PC-9 (cell line): ENCODE results near the gene AKR7A3. TPM values are rescaled to one million over a fixed set of nuclear protein-coding genes. Genes with fewer than 3 reads are reported as not detected.
A peak's percentile ranks its signal among the peaks of the same experiment; 100 is the strongest.

Experiments
- BruUV-seq: library from RNA; stranded (reverse); fragments of 400-500 nt; replicated peaks from 2 replicates; lab custom pipeline; 2021; lab: Mats Ljungman, UMichigan
- CTCF ChIA-PET: fragments of 300-600 bp; sonication (Branson Sonifier 250); formaldehyde crosslinking; loops from one replicate; lab custom pipeline; 2022; ENCODE audit warnings: antibody characterized with exemption; lab: Charles Lee
- POLR2A ChIA-PET: fragments of 300-600 bp; sonication (Branson Sonifier 250); formaldehyde crosslinking; loops from one replicate; lab custom pipeline; 2022; ENCODE audit warnings: antibody characterized with exemption; ENCODE audit not compliant: unreplicated experiment; lab: Charles Lee
- DNase-seq, 2 experiments: peaks; one replicate each; pipeline versions ENCODE4 v3.0.0 to v3.0.0-alpha.2; 2015 to 2022; ENCODE audit warnings: mixed read lengths in 1 of 2
- H2AFZ ChIP-seq: fragments of 200-600 bp; sonication (generic); 2 replicates; pipeline ENCODE4 v1.8.1; 2017; ENCODE audit warnings: antibody characterized with exemption
- H3F3A ChIP-seq: fragments of 200-600 bp; sonication (generic); 2 replicates; pipeline ENCODE4 v1.8.1; 2017; ENCODE audit warnings: antibody characterized with exemption, mild to moderate bottlenecking, low read depth; ENCODE audit not compliant: insufficient read depth
- H3K27ac ChIP-seq: fragments of 200-600 bp; sonication (generic); 2 replicates; pipeline ENCODE4 v1.6.1; 2016; ENCODE audit warnings: mixed run types
- H3K27me3 ChIP-seq: fragments of 200-600 bp; sonication (generic); 2 replicates; pipeline ENCODE4 v1.6.1; 2016; ENCODE audit warnings: low read depth, mixed run types; ENCODE audit not compliant: insufficient read depth
- H3K36me3 ChIP-seq: fragments of 200-600 bp; sonication (generic); 2 replicates; pipeline ENCODE4 v1.6.1; 2016; ENCODE audit warnings: low read depth, mixed run types
- H3K4me1 ChIP-seq: fragments of 200-600 bp; sonication (generic); replicated peaks from 2 replicates; pipeline ENCODE4 v1.6.1; 2016; ENCODE audit warnings: mixed run types; ENCODE audit not compliant: insufficient read depth
- H3K4me2 ChIP-seq: fragments of 200-600 bp; sonication (generic); 2 replicates; pipeline ENCODE4 v1.6.1; 2017; ENCODE audit warnings: mixed run types
- H3K4me3 ChIP-seq: fragments of 200-600 bp; sonication (generic); 2 replicates; pipeline ENCODE4 v1.6.1; 2016; ENCODE audit warnings: mixed run types
- H3K79me2 ChIP-seq: fragments of 200-600 bp; sonication (generic); 2 replicates; pipeline ENCODE4 v1.6.1; 2017; ENCODE audit warnings: low read depth, mixed run types
- H3K9me2 ChIP-seq: fragments of 200-600 bp; sonication (generic); 2 replicates; pipeline ENCODE4 v1.8.1; 2017; ENCODE audit warnings: mild to moderate bottlenecking; ENCODE audit not compliant: insufficient read depth
- H3K9me3 ChIP-seq: fragments of 200-600 bp; sonication (generic); 2 replicates; pipeline ENCODE4 v1.8.1; 2016; ENCODE audit warnings: low read depth; ENCODE audit not compliant: insufficient read depth
- H4K20me1 ChIP-seq: fragments of 200-600 bp; sonication (generic); 2 replicates; pipeline ENCODE4 v1.8.1; 2017; ENCODE audit not compliant: insufficient read depth
- CTCF ChIP-seq: fragments of 200-600 bp; sonication (generic); conservative IDR thresholded peaks from 2 replicates; pipeline ENCODE4 v1.6.1; 2017; ENCODE audit warnings: mixed run types, antibody characterized with exemption, mild to moderate bottlenecking, moderate library complexity
- EZH2 ChIP-seq: fragments of 200-600 bp; sonication (generic); IDR thresholded peaks from 2 replicates; pipeline ENCODE4 v1.8.0; 2017; ENCODE audit warnings: antibody characterized with exemption, low read depth
- intact Hi-C: fragments of 100-400 bp; cut with micrococcal nuclease; formaldehyde crosslinking; loops from one replicate; pipeline ENCODE4 v1.10.0; 2022; ENCODE audit not compliant: unreplicated experiment
- total RNA-seq: library from RNA; stranded (reverse); gene quantifications from 2 replicates; pipeline ENCODE4 v1.2.3, GENCODE V29; 2021

Gene AKR7A3
- total RNA-seq, 1 experiment from 2014 or later: 1.9 TPM

- POLR2A ChIA-PET: no interaction called here
- H3K4me1 ChIP-seq: peaks cover 16% of the 10 kb centered on the region
- H3K4me3 ChIP-seq: no peak overlapping the region
- no peak overlapping the region for H3K27ac ChIP-seq
- H3K4me2 ChIP-seq: no peak overlapping the region; the same call in 1 of the 2 replicates
- peaks cover 59% of the 10 kb centered on the region for H3K79me2 ChIP-seq
- TF ChIP-seq CTCF (no peak), EZH2 (no peak)
- CTCF ChIA-PET: no interaction called here
- intact Hi-C loops: loop anchor here (5.0 kb wide), 2 partner anchors 58 to 398 kb away; partner anchors contain the start of genes AKR7A2 and SLC66A1
- H3K36me3 ChIP-seq: no peaks in the 10 kb centered on the region
- no peaks in the 10 kb centered on the region; the same call in 1 of the 2 replicates for H3F3A ChIP-seq
- H3K9me2 ChIP-seq: no peaks in the 10 kb centered on the region
- peaks cover 21% of the 10 kb centered on the region for H4K20me1 ChIP-seq
- H3K27me3 ChIP-seq: no peaks in the 10 kb centered on the region
- no peak for DNase-seq
- H3K9me3 ChIP-seq: no peaks in the 10 kb centered on the region
- no TSS peak for BruUV-seq
- H2AFZ ChIP-seq: no peak overlapping the region
Measured at GRCh38 chr1:19254416-19254815, 34.2 kb downstream of the AKR7A3 start.

GRCh38 chr1:19251305-19252196, 37.0 kb downstream of the AKR7A3 start, which contains the start of the genes EMC1 and MRTO4:
EMC1 (minus strand) TSS chr1:19251524; CDS start chr1:19251509, 15 bp downstream.
MRTO4 (plus strand) TSS chr1:19251805; CDS start chr1:19251836, 31 bp downstream.
- no peaks in the 10 kb centered on the region; the same call in 1 of the 2 replicates for H3F3A ChIP-seq
- CTCF ChIA-PET: interaction anchor here (0.6 to 0.7 kb wide), 2 partner anchors 12 to 60 kb away, joined by 3 to 4 read pairs; no protein-coding TSS in a partner anchor
- H3K4me1 ChIP-seq: peaks cover 16% of the 10 kb centered on the region
- no peaks in the 10 kb centered on the region for H3K36me3 ChIP-seq
- peak within 1 kb of the TSS; percentile 82 for H3K4me3 ChIP-seq
- H3K79me2 ChIP-seq: peaks cover 73% of the 10 kb centered on the region
- TSS peak; percentile 34 for BruUV-seq
- H3K9me3 ChIP-seq: no peaks in the 10 kb centered on the region
- TF ChIP-seq CTCF (no peak), EZH2 (no peak)
- H3K27me3 ChIP-seq: no peaks in the 10 kb centered on the region
- no peaks in the 10 kb centered on the region for H3K9me2 ChIP-seq
- H3K27ac ChIP-seq: peak within 1 kb of the TSS; percentile 70
- peak within 1 kb of the TSS; percentile 99 for H2AFZ ChIP-seq
- peaks cover 21% of the 10 kb centered on the region for H4K20me1 ChIP-seq
- POLR2A ChIA-PET: interaction anchor here (0.5 to 0.7 kb wide), 2 partner anchors 11 to 236 kb away, joined by 3 to 4 read pairs; no protein-coding TSS in a partner anchor
- peak within 1 kb of the TSS; percentile 95 for H3K4me2 ChIP-seq
- peak; percentile 60 to 85 for DNase-seq
- intact Hi-C loops: loop anchor here (5.0 kb wide), 2 partner anchors 61 to 401 kb away; partner anchors contain the start of genes AKR7A2 and SLC66A1

- TSS peak; percentile 70 for BruUV-seq
- ChIA-PET POLR2A (interaction anchor here (0.7 kb wide), 1 partner anchor 237 kb away, joined by 4 read pairs; no protein-coding TSS in a partner anchor), CTCF (no interaction called here)
- no peak for DNase-seq
- peak overlapping the region; percentile 82 for H3K4me3 ChIP-seq
- no peaks in the 10 kb centered on the region for H3F3A ChIP-seq
- H3K9me2 ChIP-seq: no peaks in the 10 kb centered on the region
- peak overlapping the region; percentile 95 for H3K4me2 ChIP-seq
- H3K4me1 ChIP-seq: peaks cover 16% of the 10 kb centered on the region
- peaks cover 21% of the 10 kb centered on the region for H4K20me1 ChIP-seq
- intact Hi-C loops: loop anchor here (5.0 kb wide), 2 partner anchors 62 to 402 kb away; partner anchors contain the start of genes AKR7A2 and SLC66A1
- peak overlapping the region; percentile 70 for H3K27ac ChIP-seq
- TF ChIP-seq EZH2 (no peak), CTCF (no peak)
- H2AFZ ChIP-seq: peak overlapping the region; percentile 99
- H3K27me3 ChIP-seq: no peaks in the 10 kb centered on the region
- H3K36me3 ChIP-seq: no peaks in the 10 kb centered on the region
- H3K79me2 ChIP-seq: peaks cover 73% of the 10 kb centered on the region
- H3K9me3 ChIP-seq: no peaks in the 10 kb centered on the region
Measured at GRCh38 chr1:19250629-19251304, 37.8 kb downstream of the AKR7A3 start.
